HCT116 (cell line): Measurements from ENCODE around the gene APBA1. TPM values are rescaled to one million over a fixed set of nuclear protein-coding genes. Genes with fewer than 3 reads are reported as not detected.
"Not testable (repeated sequence)": the region's sequence is repeated elsewhere in the genome, so short reads cannot be mapped to it uniquely, and the experiment has no call there.

Experiments used
- ATAC-seq: fragments of 200-7000 bp; cut with Tn5 transposase; 2 replicates; pipeline ENCODE4 v1.9.1; 2020; ENCODE audit warnings: mild to moderate bottlenecking, moderate library complexity
- BruUV-seq: library from RNA; stranded (reverse); fragments of 400-500 nt; replicated peaks from 2 replicates; lab custom pipeline; 2021; lab: Mats Ljungman, UMichigan
- CTCF ChIA-PET: fragments of 300-600 bp; sonication (Branson Sonifier 250); formaldehyde crosslinking; loops from one replicate; lab custom pipeline; 2021; ENCODE audit warnings: antibody characterized with exemption; lab: Charles Lee
- POLR2A ChIA-PET: fragments of 300-600, 350-600 bp; sonication (Branson Sonifier 250); formaldehyde crosslinking; loops from one replicate; lab custom pipeline; 2021; ENCODE audit warnings: antibody characterized with exemption; lab: Charles Lee
- RAD21 ChIA-PET, 2 experiments: fragments of 300-600 bp; sonication (Branson Sonifier 250); formaldehyde crosslinking; loops; one replicate each; lab custom pipeline; 2023; ENCODE audit warnings: low total read pairs in 2 of 2; ENCODE audit not compliant: uncharacterized antibody in 2 of 2, unreplicated experiment in 2 of 2, low non-redundant PET in 1 of 2; lab: Charles Lee
- DNase-seq: peaks from one replicate; pipeline ENCODE4 v3.0.0-alpha.2; 2010; ENCODE audit warnings: low read depth, low spot score
- H2AFZ ChIP-seq: fragments of 200-600 bp; shearing (Covaris generic), sonication (generic); 2 replicates; pipeline ENCODE4 v1.6.1; 2017; ENCODE audit warnings: low read depth, mixed run types, mixed read lengths, antibody characterized with exemption, low read length; ENCODE audit not compliant: poor library complexity, severe bottlenecking
- H3K27ac ChIP-seq: 2 replicates; pipeline ENCODE4 v1.5.1; 2012; ENCODE audit warnings: low read depth, low read length
- H3K27me3 ChIP-seq: fragments of 200-600 bp; sonication (generic); 2 replicates; pipeline ENCODE4 v1.6.1; 2016; ENCODE audit warnings: mixed run types, low read length, mixed read lengths; ENCODE audit not compliant: insufficient read depth
- H3K36me3 ChIP-seq, 2 experiments: fragments of 200-500 bp in 1 of 2; fragments of 200-600 bp in 1 of 2; sonication (Bioruptor generic) in 1 of 2; sonication (generic) in 1 of 2; 2 replicates each; pipeline versions ENCODE4 v1.5.1 to v1.6.1; 2014 to 2016; ENCODE audit warnings: low read length in 2 of 2, inconsistent platforms in 1 of 2, mixed read lengths in 1 of 2, mixed run types in 1 of 2; ENCODE audit not compliant: insufficient read depth in 2 of 2, control insufficient read depth in 1 of 2
- H3K4me1 ChIP-seq, 2 experiments: fragments of 200-600 bp in 1 of 2; sonication (generic) in 1 of 2; 2 replicates each; pipeline versions ENCODE4 v1.5.1 to v1.6.1; 2012 to 2017; ENCODE audit warnings: low read length in 2 of 2, inconsistent platforms in 1 of 2, mild to moderate bottlenecking in 1 of 2, mixed read lengths in 1 of 2, mixed run types in 1 of 2, moderate library complexity in 1 of 2; ENCODE audit not compliant: insufficient read depth in 2 of 2, control insufficient read depth in 1 of 2
- H3K4me2 ChIP-seq: fragments of 200-600 bp; sonication (generic); 2 replicates; pipeline ENCODE4 v1.6.1; 2017; ENCODE audit warnings: mixed run types, low read length, mixed read lengths
- H3K4me3 ChIP-seq, 2 experiments: fragments of 200-600 bp in 1 of 2; sonication (generic) in 1 of 2; replicated peaks in 1 of 2; 2 replicates each; pipeline ENCODE4 v1.5.1; 2011 to 2016; ENCODE audit warnings: low read length in 2 of 2, control low read depth in 1 of 2, low read depth in 1 of 2, mild to moderate bottlenecking in 1 of 2, mixed read lengths in 1 of 2, mixed run types in 1 of 2
- H3K79me2 ChIP-seq: fragments of 200-600 bp; sonication (generic); 2 replicates; pipeline ENCODE4 v1.6.1; 2017; ENCODE audit warnings: mild to moderate bottlenecking, mixed run types, low read length, moderate library complexity, mixed read lengths; ENCODE audit not compliant: insufficient read depth
- H3K9ac ChIP-seq: fragments of 200-600 bp; sonication (generic); 2 replicates; pipeline ENCODE4 v1.6.1; 2016; ENCODE audit warnings: low read length, mixed read lengths
- H3K9me2 ChIP-seq: fragments of 200-600 bp; sonication (generic), shearing (Covaris generic); 2 replicates; pipeline ENCODE4 v1.6.1; 2017; ENCODE audit warnings: mixed run types, mild to moderate bottlenecking, moderate library complexity; ENCODE audit not compliant: insufficient read depth
- H3K9me3 ChIP-seq, 2 experiments: fragments of 200-500 bp in 1 of 2; fragments of 200-600 bp in 1 of 2; sonication (Bioruptor generic) in 1 of 2; sonication (generic) in 1 of 2; 2 replicates each; pipeline ENCODE4 v1.6.1; 2014 to 2017; ENCODE audit warnings: low read length in 2 of 2, mixed read lengths in 2 of 2, inconsistent platforms in 1 of 2, low read depth in 1 of 2, mild to moderate bottlenecking in 1 of 2, mixed run types in 1 of 2, moderate library complexity in 1 of 2; ENCODE audit not compliant: control insufficient read depth in 1 of 2, insufficient read depth in 1 of 2
- H4K20me1 ChIP-seq: fragments of 200-600 bp; sonication (generic), shearing (Covaris generic); 2 replicates; pipeline ENCODE4 v1.6.1; 2017; ENCODE audit warnings: mixed run types, mild to moderate bottlenecking, moderate library complexity; ENCODE audit not compliant: insufficient read depth
- CBX3 ChIP-seq: IDR thresholded peaks from 2 replicates; pipeline ENCODE4 v1.6.1; 2012; ENCODE audit warnings: low read depth
- CEBPB ChIP-seq: IDR thresholded peaks from 2 replicates; pipeline ENCODE4 v1.6.1; 2012; ENCODE audit warnings: low read depth
- CTCF ChIP-seq, 3 experiments: fragments of 200-600 bp in 1 of 3; sonication (generic) in 1 of 3; IDR thresholded peaks in 2 of 3; conservative IDR thresholded peaks in 1 of 3; 2 replicates each; pipeline ENCODE4 v1.5.1; 2012 to 2017; ENCODE audit warnings: low read depth in 2 of 3, low read length in 2 of 3, antibody characterized with exemption in 1 of 3, borderline replicate concordance in 1 of 3, control low read depth in 1 of 3, mild to moderate bottlenecking in 1 of 3, mixed read lengths in 1 of 3, mixed run types in 1 of 3, moderate library complexity in 1 of 3; ENCODE audit not compliant: insufficient read depth in 1 of 3
- ELF1 ChIP-seq: IDR thresholded peaks from 2 replicates; pipeline ENCODE4 v1.6.1; 2012; ENCODE audit warnings: low read depth, borderline replicate concordance
- EZH2 ChIP-seq: fragments of 200-600 bp; sonication (generic); IDR thresholded peaks from 2 replicates; pipeline ENCODE4 v1.6.1; 2017; ENCODE audit warnings: antibody characterized with exemption, mixed run types
- EZH2phosphoT487 ChIP-seq: fragments of 200-600 bp; IDR thresholded peaks from 2 replicates; pipeline ENCODE4 v1.6.1; 2018; ENCODE audit warnings: antibody characterized with exemption, borderline replicate concordance
- FOSL1 ChIP-seq: IDR thresholded peaks from 2 replicates; pipeline ENCODE4 v1.6.1; 2012; ENCODE audit warnings: low read depth
- JUND ChIP-seq: IDR thresholded peaks from 2 replicates; pipeline ENCODE4 v1.6.1; 2012
- MAX ChIP-seq: IDR thresholded peaks from 2 replicates; pipeline ENCODE4 v1.6.1; 2012
- RAD21 ChIP-seq: IDR thresholded peaks from 2 replicates; pipeline ENCODE4 v1.6.1; 2012; ENCODE audit warnings: low read depth, mild to moderate bottlenecking
- SP1 ChIP-seq: IDR thresholded peaks from 2 replicates; pipeline ENCODE4 v1.6.1; 2012; ENCODE audit warnings: low read depth
- YY1 ChIP-seq: IDR thresholded peaks from 2 replicates; pipeline ENCODE4 v1.6.1; 2011; ENCODE audit warnings: low read length, low read depth, moderate library complexity, mild to moderate bottlenecking; ENCODE audit not compliant: insufficient replicate concordance; ENCODE audit errors: extremely low read depth
- ZFX ChIP-seq: fragments of 450-650 bp; IDR thresholded peaks from 2 replicates; pipeline ENCODE4 v1.6.1; 2017
- intact Hi-C: fragments of 100-400 bp; cut with micrococcal nuclease; formaldehyde crosslinking; loops from 2 replicates; pipeline ENCODE4 v1.10.0; 2022
- total RNA-seq: library from RNA; stranded (reverse); gene quantifications from one replicate; pipeline ENCODE4 v1.2.1, GENCODE V29; 2021; ENCODE audit not compliant: unreplicated experiment

Gene APBA1
- total RNA-seq, 1 experiment from 2014 or later = 0.20 TPM

- H4K20me1 ChIP-seq, CTCF ChIA-PET, RAD21 ChIA-PET, H3K4me1 ChIP-seq, H3K9me2 ChIP-seq, H3K79me2 ChIP-seq, H3K4me3 ChIP-seq, H2AFZ ChIP-seq, DNase-seq, H3K4me2 ChIP-seq, H3K36me3 ChIP-seq, ATAC-seq, BruUV-seq, intact Hi-C loops, H3K27ac ChIP-seq, POLR2A ChIA-PET, H3K9ac ChIP-seq, H3K9me3 ChIP-seq: not testable (repeated sequence)
- peaks cover 27% of the 10 kb centered on the region; the same call in 1 of the 2 replicates for H3K27me3 ChIP-seq
These were observed 231.8 kb downstream of the APBA1 start for GRCh38 chr9:69440254-69440955.

- H3K4me2 ChIP-seq, H3K79me2 ChIP-seq, H3K4me3 ChIP-seq, DNase-seq, H3K4me1 ChIP-seq, H3K36me3 ChIP-seq, H2AFZ ChIP-seq, H4K20me1 ChIP-seq, H3K9ac ChIP-seq, H3K9me3 ChIP-seq, CTCF ChIA-PET, RAD21 ChIA-PET, H3K9me2 ChIP-seq, POLR2A ChIA-PET, intact Hi-C loops, ATAC-seq, BruUV-seq, H3K27ac ChIP-seq: not testable (repeated sequence)
- H3K27me3 ChIP-seq = peaks cover 19% of the 10 kb centered on the region; the same call in 1 of the 2 replicates
These were observed 232.5 kb downstream of the APBA1 start for GRCh38 chr9:69439654-69440053.

GRCh38 chr9:69433968-69434367, 238.2 kb downstream of the APBA1 start:
- Histone ChIP-seq H3K36me3 (no peaks in the 10 kb centered on the region), H3K9me2 (no peaks in the 10 kb centered on the region), H2AFZ (no peak overlapping the region), H3K4me1 (no peaks in the 10 kb centered on the region), H3K9ac (no peak overlapping the region), H3K79me2 (no peaks in the 10 kb centered on the region), H3K9me3 (no peaks in the 10 kb centered on the region), H3K27me3 (0 out of 2 replicates have a peak, but pooled peaks cover 5% of the 10 kb centered on the region), H3K4me3 (no peak overlapping the region), H3K4me2 (no peak overlapping the region), H3K27ac (no peak overlapping the region), H4K20me1 (no peaks in the 10 kb centered on the region)
- ChIA-PET POLR2A (no interaction called here), CTCF (no interaction called here), RAD21 (no interaction called here)
- no peak for ATAC-seq
- no TSS peak for BruUV-seq
- DNase-seq = no peak
- intact Hi-C loops = no loop called here
- no peak for TF ChIP-seq MAX
- no peak for TF ChIP-seq EZH2
- no peak for TF ChIP-seq RAD21
- TF ChIP-seq JUND = no peak
- TF ChIP-seq SP1 = no peak
- no peak for TF ChIP-seq FOSL1
- TF ChIP-seq CTCF (IDR thresholded peaks at IDR 0.05 in 2 of 3, conservative IDR thresholded peaks at IDR 0.05 in 1 of 3; ENCODE audit: borderline replicate concordance in 1 of 3, insufficient read depth in 1 of 3, low read depth in 2 of 3, low read length in 2 of 3) = no peak
- no peak for TF ChIP-seq ELF1
- TF ChIP-seq EZH2phosphoT487 = no peak
- TF ChIP-seq YY1 = no peak
- no peak for TF ChIP-seq CEBPB
- no peak for TF ChIP-seq CBX3
- no peak for TF ChIP-seq ZFX
